Vagina (tissue), 2 donors: ENCODE results near the gene FLVCR1. TPM values are rescaled to one million over a fixed set of nuclear protein-coding genes. Genes with fewer than 3 reads are reported as not detected.

ENCODE experiments used
- DNase-seq, 2 donors: peaks; one replicate each; pipeline ENCODE4 v3.0.0-alpha.2; 2017; ENCODE audit errors: extremely low spot score in 2 of 2
- H3K27ac ChIP-seq: fragments of 200-600 bp; sonication (generic); one replicate; pipeline ENCODE4 v1.5.1; 2019
- H3K27me3 ChIP-seq: fragments of 200-600 bp; sonication (generic); one replicate; pipeline ENCODE4 v1.5.1; 2019
- H3K36me3 ChIP-seq, 2 donors: fragments of 200-600 bp; sonication (generic); one replicate each; pipeline ENCODE4 v1.5.1; 2017 to 2019
- H3K4me1 ChIP-seq: fragments of 200-600 bp; sonication (generic); one replicate; pipeline ENCODE4 v1.5.1; 2019
- H3K4me3 ChIP-seq, 2 donors: fragments of 200-600 bp; sonication (generic); 1 replicate in 1 of 2; 2 replicates in 1 of 2; pipeline ENCODE4 v1.5.1; 2016 to 2019
- H3K9me3 ChIP-seq: fragments of 200-600 bp; sonication (generic); one replicate; pipeline ENCODE4 v1.5.1; 2019
- POLR2A ChIP-seq, 2 donors: fragments of 450-650 bp; IDR thresholded peaks; one replicate each; pipeline ENCODE4 v1.6.1; 2017; ENCODE audit warnings: antibody characterized with exemption in 2 of 2, mild to moderate bottlenecking in 2 of 2, moderate library complexity in 2 of 2
- POLR2AphosphoS5 ChIP-seq, 2 donors: sonication (generic); formaldehyde crosslinking; IDR thresholded peaks; one replicate each; pipeline ENCODE4 v1.9.0; 2017; ENCODE audit warnings: antibody characterized with exemption in 2 of 2, mild to moderate bottlenecking in 2 of 2, low read depth in 1 of 2; ENCODE audit not compliant: insufficient read depth in 1 of 2
- intact Hi-C: fragments of 100-400 bp; cut with DNase I; formaldehyde crosslinking; loops from one replicate; pipeline ENCODE4 v1.15.1; 2023
- total RNA-seq: library from RNA; depleted of rRNA; stranded (reverse); fragments of >200 nt; gene quantifications from one replicate; pipeline ENCODE4 v1.2.3, GENCODE V29; 2016
- TF ChIP-seq, protein P1 (sequence below), 3 experiments: fragments of 450-650 bp in 2 of 3; fragments of 200-600 bp in 1 of 3; sonication (generic) in 1 of 3; IDR thresholded peaks; one replicate each; pipeline ENCODE4 v1.5.1; 2017 to 2019; ENCODE audit warnings: antibody characterized with exemption in 3 of 3, mild to moderate bottlenecking in 2 of 3, moderate library complexity in 2 of 3

Gene FLVCR1
- total RNA-seq, 1 donor from 2014 or later: 5.6 TPM

DNA sequence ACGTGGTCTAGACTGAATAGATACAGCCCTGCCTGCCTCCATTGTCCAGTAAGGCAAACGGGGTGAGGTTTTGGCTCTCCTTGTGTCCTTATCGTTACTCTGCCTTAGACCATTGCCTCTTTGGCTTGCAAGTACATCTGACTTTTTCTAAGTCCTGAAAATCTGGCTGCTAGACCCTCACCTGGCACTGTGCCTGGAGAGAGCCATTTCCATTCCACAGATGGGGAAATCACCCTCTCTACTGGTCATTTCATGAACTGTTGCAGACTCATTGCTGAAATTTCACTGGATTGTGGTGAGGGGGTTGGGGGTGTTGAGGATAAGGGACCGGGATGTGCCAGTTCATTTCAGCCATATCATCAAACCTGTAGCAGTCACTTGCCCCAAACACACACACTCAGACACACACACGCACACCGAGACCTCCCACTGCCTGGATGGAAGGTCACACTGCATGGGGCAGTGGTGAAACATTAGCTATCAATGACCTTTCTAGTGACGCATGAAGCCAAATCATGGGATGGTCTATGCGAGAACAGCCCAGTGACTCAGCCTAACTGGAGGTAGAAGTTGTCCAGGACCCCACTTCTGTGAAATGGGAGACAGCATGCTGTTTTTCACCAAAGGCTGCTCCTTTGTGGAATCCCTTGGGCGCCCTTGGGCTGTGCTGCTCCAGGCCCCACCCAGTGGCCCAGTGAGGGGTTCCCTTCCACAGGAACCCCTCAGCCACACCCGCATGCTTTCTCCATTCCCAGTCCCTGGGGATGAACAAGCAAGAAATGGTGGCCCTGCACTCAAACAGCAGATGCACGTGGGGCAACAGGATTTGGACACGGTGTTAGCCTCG lies 57.4 kb downstream of the FLVCR1 start:
- Histone ChIP-seq H3K27me3 (no peaks in the 10 kb centered on the region), H3K36me3 (no peaks in the 10 kb centered on the region), H3K9me3 (no peaks in the 10 kb centered on the region), H3K27ac (no peak overlapping the region), H3K4me1 (peaks cover 9% of the 10 kb centered on the region), H3K4me3 (no peak overlapping the region)
- TF ChIP-seq POLR2AphosphoS5 (IDR thresholded peaks at IDR 0.05; ENCODE audit: insufficient read depth in 1 of 2, low read depth in 1 of 2) (no peak), POLR2A (IDR thresholded peaks at IDR 0.05) (no peak)
- TF ChIP-seq, protein P1, sequence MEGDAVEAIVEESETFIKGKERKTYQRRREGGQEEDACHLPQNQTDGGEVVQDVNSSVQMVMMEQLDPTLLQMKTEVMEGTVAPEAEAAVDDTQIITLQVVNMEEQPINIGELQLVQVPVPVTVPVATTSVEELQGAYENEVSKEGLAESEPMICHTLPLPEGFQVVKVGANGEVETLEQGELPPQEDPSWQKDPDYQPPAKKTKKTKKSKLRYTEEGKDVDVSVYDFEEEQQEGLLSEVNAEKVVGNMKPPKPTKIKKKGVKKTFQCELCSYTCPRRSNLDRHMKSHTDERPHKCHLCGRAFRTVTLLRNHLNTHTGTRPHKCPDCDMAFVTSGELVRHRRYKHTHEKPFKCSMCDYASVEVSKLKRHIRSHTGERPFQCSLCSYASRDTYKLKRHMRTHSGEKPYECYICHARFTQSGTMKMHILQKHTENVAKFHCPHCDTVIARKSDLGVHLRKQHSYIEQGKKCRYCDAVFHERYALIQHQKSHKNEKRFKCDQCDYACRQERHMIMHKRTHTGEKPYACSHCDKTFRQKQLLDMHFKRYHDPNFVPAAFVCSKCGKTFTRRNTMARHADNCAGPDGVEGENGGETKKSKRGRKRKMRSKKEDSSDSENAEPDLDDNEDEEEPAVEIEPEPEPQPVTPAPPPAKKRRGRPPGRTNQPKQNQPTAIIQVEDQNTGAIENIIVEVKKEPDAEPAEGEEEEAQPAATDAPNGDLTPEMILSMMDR (IDR thresholded peaks at IDR 0.05): no peak
- DNase-seq: no peak
- intact Hi-C loops: no loop called here

DNA sequence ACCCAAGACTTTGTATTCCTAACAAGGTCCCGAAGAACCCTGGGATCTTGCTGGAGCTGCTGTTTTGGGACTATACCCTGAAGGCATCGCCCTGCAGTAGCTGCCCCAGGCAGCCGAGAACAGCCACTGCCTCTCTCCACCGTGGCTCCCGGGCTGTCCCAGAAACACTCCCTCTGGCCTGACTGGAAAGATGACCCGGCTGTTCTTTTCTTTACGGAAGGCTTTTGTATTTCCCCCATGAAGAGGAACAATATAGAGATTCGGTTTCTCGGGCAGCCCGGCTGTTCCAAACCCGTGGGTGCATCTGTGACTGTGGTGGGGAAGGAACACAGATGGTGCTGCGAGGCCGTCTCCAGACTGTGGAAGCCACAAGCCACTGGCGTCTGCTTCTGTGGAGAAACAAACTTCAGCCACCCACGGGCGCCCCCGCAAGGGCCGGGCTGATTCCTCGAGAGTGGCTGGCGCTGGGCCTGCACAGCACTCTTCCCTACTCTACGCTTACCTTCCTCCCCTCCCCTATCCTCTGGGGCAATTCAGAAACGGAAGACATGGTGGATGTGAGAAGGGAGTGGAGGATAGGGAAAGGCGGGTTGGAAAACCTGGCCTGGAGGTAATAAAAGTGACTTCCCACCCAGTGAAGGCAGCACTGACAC lies 58.5 kb downstream of the FLVCR1 start:
- no peak overlapping the region for H3K27ac ChIP-seq
- DNase-seq: peak in 1 of 2 donors; percentile 34
- no peaks in the 10 kb centered on the region for H3K9me3 ChIP-seq
- no peaks in the 10 kb centered on the region for H3K36me3 ChIP-seq
- H3K27me3 ChIP-seq: no peaks in the 10 kb centered on the region
- intact Hi-C loops: no loop called here
- H3K4me3 ChIP-seq: no peak overlapping the region
- peaks cover 9% of the 10 kb centered on the region for H3K4me1 ChIP-seq
- TF ChIP-seq POLR2A (IDR thresholded peaks at IDR 0.05): no peak
- TF ChIP-seq, protein P1 (IDR thresholded peaks at IDR 0.05): no peak
- TF ChIP-seq POLR2AphosphoS5 (IDR thresholded peaks at IDR 0.05; ENCODE audit: insufficient read depth in 1 of 2, low read depth in 1 of 2): no peak

DNA sequence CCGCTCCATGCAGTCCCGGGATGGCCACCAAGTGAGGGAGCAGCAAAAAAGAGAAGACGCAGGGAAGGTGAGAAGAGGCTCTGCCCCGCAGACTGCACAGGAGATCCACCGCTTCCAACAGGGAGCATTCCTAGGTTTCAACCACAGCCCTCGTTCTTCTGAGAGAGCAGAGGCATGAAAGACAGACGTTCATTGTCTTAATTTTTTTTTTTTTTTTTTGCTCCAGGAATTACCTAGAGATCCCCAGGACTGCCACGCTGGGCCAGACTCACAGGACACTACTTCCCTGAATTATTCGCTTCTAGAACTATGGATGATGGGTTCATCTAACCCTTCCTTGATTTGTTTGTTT lies 59.0 kb downstream of the FLVCR1 start:
- intact Hi-C loops: no loop called here

DNA sequence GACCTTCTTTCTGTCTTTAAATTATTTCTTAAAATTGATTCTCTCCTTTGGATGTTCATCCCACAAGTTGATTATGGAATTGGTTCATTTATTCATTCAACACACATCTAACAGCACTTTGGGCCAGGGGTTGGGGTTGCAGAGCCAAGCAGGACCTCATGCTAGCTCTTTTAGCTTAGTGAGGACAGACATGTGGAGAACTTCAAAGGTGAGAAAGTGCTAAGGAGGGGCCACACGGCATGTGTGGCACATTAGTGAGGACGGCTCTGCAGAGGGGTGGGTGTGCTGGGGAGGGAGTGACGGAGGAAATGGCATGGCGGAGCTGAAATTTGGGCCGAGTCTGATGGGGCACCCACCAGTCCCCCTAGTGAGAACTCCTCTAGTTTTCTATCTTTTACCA lies 59.8 kb downstream of the FLVCR1 start:
- Histone ChIP-seq H3K27me3 (no peaks in the 10 kb centered on the region), H3K9me3 (no peaks in the 10 kb centered on the region), H3K36me3 (no peaks in the 10 kb centered on the region), H3K4me3 (no peak overlapping the region), H3K27ac (no peak overlapping the region), H3K4me1 (peaks cover 9% of the 10 kb centered on the region)
- no peak for TF ChIP-seq POLR2AphosphoS5 (IDR thresholded peaks at IDR 0.05; ENCODE audit: insufficient read depth in 1 of 2, low read depth in 1 of 2)
- no peak for TF ChIP-seq POLR2A (IDR thresholded peaks at IDR 0.05)
- TF ChIP-seq, protein P1 (IDR thresholded peaks at IDR 0.05): no peak
- DNase-seq: peak in 1 of 2 donors; percentile 25
- intact Hi-C loops: no loop called here

More for the DNA sequence above, 59.0 kb downstream of the FLVCR1 start:
- no peak for DNase-seq
- Histone ChIP-seq H3K27ac (no peak overlapping the region), H3K4me3 (no peak overlapping the region), H3K4me1 (peaks cover 9% of the 10 kb centered on the region), H3K9me3 (no peaks in the 10 kb centered on the region), H3K27me3 (no peaks in the 10 kb centered on the region), H3K36me3 (no peaks in the 10 kb centered on the region)
- TF ChIP-seq, protein P1 (IDR thresholded peaks at IDR 0.05): no peak
- TF ChIP-seq POLR2A (IDR thresholded peaks at IDR 0.05) (no peak), POLR2AphosphoS5 (IDR thresholded peaks at IDR 0.05; ENCODE audit: insufficient read depth in 1 of 2, low read depth in 1 of 2) (no peak)

DNA sequence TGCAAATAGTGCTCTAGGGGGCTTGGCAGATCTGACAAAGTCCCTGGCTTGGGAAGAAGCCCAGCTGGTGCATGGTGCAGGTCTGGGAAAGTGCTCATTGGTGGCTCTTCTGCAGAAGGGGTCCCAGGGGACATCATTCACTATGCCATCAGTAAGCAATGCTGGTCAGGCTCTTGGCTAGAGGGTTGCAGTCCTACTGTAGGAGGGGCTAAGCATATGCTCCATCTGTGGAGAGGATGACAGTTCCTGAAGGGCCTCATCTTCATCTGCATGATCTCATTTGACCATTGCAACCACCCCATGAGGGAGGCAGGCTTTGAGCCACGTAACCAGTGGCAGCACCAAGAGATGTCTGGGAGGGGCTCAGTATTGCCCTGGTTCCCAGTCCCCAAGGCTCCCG lies 60.7 kb downstream of the FLVCR1 start:
- TF ChIP-seq POLR2AphosphoS5 (IDR thresholded peaks at IDR 0.05; ENCODE audit: insufficient read depth in 1 of 2, low read depth in 1 of 2) (no peak), POLR2A (IDR thresholded peaks at IDR 0.05) (no peak)
- TF ChIP-seq, protein P1 (IDR thresholded peaks at IDR 0.05): no peak
- Histone ChIP-seq H3K9me3 (no peaks in the 10 kb centered on the region), H3K36me3 (no peaks in the 10 kb centered on the region), H3K27ac (no peak overlapping the region), H3K4me1 (peaks cover 9% of the 10 kb centered on the region), H3K27me3 (no peaks in the 10 kb centered on the region), H3K4me3 (no peak overlapping the region)
- intact Hi-C loops: no loop called here
- peak in 1 of 2 donors; percentile 88 for DNase-seq
